Lower lobe of right lung (tissue), 2 donors: ENCODE measurements around the gene FAM107B. TPM values are rescaled to one million over a fixed set of nuclear protein-coding genes. Genes with fewer than 3 reads are reported as not detected.
"Not testable (repeated sequence)": the region's sequence is repeated elsewhere in the genome, so short reads cannot be mapped to it uniquely, and the experiment has no call there.

Experiments used
- ATAC-seq, 2 donors: fragments of 200-7000 bp; cut with Tn5 transposase; one replicate each; pipeline ENCODE4 v1.9.1; 2020 to 2022; ENCODE audit warnings: mild to moderate bottlenecking in 2 of 2, moderate library complexity in 2 of 2
- DNase-seq: peaks from one replicate; pipeline ENCODE4 v3.0.0-alpha.2; 2020
- H3K27ac ChIP-seq: fragments of 200-600 bp; one replicate; pipeline ENCODE4 v1.8.0; 2022
- H3K27me3 ChIP-seq: fragments of 200-600 bp; one replicate; pipeline ENCODE4 v1.8.0; 2022; ENCODE audit warnings: low read depth
- H3K36me3 ChIP-seq: fragments of 200-600 bp; one replicate; pipeline ENCODE4 v1.8.0; 2022; ENCODE audit warnings: mild to moderate bottlenecking
- H3K4me1 ChIP-seq: fragments of 200-600 bp; one replicate; pipeline ENCODE4 v1.8.0; 2022
- H3K4me3 ChIP-seq: fragments of 200-600 bp; one replicate; pipeline ENCODE4 v1.8.0; 2022; ENCODE audit warnings: mild to moderate bottlenecking
- H3K9me3 ChIP-seq: fragments of 200-600 bp; one replicate; pipeline ENCODE4 v1.8.0; 2022
- intact Hi-C: fragments of 100-400 bp; cut with DNase I; formaldehyde crosslinking; loops from one replicate; pipeline ENCODE4 v1.11.0; 2022
- total RNA-seq: library from RNA; stranded (reverse); fragmentation: NEBNext Ultra II Directional; extraction: Animal tissue kit (Norgen Biotek cat#: 25700); gene quantifications from one replicate; pipeline ENCODE4 v1.2.1, GENCODE V29; 2021
- TF ChIP-seq, protein P1 (sequence below): fragments of 200-600 bp; IDR thresholded peaks from one replicate; pipeline ENCODE4 v1.8.0; 2022; ENCODE audit warnings: antibody characterized with exemption, mild to moderate bottlenecking
- donor health status: DM: no; HTN: yes; CAD: no; lungs with severe emphysema.

The FAM107B gene
- total RNA-seq, 1 donor from 2014 or later = 75.4 TPM

DNA sequence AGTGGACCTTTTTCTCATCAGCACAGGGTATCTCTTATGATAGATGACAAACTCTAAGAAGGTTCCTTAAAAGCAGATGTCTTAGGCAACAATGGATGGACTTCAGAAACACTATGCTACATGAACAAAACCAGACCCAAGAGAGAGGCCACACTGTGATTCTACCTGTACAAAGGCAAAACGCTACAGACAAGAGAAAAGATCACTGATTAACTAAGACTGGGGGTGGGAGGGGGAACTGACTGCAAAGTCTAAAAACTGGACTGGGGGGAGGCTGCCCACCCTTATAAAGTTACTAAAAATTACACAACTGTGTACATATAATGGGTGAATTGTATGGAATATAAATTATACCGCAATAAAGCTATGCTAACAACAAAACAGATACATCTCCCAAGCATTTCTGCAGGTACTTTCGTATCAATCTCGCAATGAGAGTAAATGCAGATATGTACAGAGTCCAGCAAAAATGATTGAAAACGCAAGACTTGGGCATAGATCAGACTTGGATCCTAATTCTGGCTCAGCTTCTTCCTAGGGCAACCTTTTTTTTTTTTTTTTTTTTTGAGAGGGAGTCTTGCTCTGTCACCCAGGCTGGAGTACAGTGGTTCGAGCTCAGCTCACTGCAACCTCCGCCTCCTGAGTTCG lies 179.7 kb downstream of the FAM107B start:
- no peak overlapping the region for H3K27ac ChIP-seq
- H3K9me3 ChIP-seq = no peaks in the 10 kb centered on the region
- ATAC-seq (no peak), DNase-seq (no peak)
- H3K27me3 ChIP-seq = no peaks in the 10 kb centered on the region
- intact Hi-C loops = no loop called here
- H3K4me3 ChIP-seq = no peak overlapping the region
- peaks cover 20% of the 10 kb centered on the region for H3K36me3 ChIP-seq
- peaks cover 7% of the 10 kb centered on the region for H3K4me1 ChIP-seq
- TF ChIP-seq, protein P1, sequence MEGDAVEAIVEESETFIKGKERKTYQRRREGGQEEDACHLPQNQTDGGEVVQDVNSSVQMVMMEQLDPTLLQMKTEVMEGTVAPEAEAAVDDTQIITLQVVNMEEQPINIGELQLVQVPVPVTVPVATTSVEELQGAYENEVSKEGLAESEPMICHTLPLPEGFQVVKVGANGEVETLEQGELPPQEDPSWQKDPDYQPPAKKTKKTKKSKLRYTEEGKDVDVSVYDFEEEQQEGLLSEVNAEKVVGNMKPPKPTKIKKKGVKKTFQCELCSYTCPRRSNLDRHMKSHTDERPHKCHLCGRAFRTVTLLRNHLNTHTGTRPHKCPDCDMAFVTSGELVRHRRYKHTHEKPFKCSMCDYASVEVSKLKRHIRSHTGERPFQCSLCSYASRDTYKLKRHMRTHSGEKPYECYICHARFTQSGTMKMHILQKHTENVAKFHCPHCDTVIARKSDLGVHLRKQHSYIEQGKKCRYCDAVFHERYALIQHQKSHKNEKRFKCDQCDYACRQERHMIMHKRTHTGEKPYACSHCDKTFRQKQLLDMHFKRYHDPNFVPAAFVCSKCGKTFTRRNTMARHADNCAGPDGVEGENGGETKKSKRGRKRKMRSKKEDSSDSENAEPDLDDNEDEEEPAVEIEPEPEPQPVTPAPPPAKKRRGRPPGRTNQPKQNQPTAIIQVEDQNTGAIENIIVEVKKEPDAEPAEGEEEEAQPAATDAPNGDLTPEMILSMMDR = no peak

DNA sequence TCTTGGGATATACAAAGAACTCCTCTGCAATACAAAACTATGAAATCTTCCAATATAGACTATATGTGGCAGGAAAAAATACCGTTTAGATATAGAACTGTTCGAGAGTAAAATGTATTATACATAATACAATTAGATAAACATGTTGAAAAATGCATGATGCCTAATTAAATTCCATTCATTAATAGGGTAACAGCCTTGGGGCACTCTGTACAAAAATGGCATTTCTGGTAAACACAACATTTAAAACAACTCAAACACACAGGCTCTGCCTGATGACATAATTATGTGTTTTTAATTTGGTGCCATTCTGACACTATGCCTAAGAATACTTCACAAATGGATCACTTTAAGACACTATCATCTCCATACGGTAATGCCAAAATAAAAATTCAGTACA lies 180.9 kb downstream of the FAM107B start:
- DNase-seq = no peak
- Histone ChIP-seq H3K9me3 (no peaks in the 10 kb centered on the region), H3K4me1 (peaks cover 3% of the 10 kb centered on the region), H3K27ac (no peak overlapping the region), H3K4me3 (no peak overlapping the region), H3K27me3 (no peaks in the 10 kb centered on the region), H3K36me3 (peaks cover 12% of the 10 kb centered on the region)
- TF ChIP-seq, protein P1 = no peak
- intact Hi-C loops = no loop called here
- no peak for ATAC-seq

DNA sequence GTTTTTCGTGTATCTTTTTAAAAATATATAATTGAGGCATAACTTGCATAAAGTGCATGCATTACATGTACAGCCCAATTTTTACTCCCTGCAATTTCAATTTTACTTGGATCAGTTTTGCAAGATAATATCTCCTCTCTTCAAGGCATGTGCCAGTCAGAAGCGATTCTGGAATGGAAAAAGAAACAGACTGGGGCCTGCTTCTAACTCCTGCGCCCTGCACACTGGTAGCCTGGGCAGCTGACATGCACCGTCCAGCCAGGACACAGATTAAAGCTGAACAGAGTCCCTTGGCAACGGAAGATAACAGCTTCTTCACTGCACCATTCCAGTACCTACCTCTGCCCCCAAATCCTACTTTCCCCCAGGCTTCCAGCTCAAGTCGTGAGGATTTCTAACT lies 182.1 kb downstream of the FAM107B start:
- DNase-seq = no peak
- peaks cover 4% of the 10 kb centered on the region for H3K36me3 ChIP-seq
- H3K4me3 ChIP-seq = no peak overlapping the region
- H3K27ac ChIP-seq = no peak overlapping the region
- TF ChIP-seq, protein P1 = no peak
- intact Hi-C loops = no loop called here
- ATAC-seq = no peak
- H3K4me1 ChIP-seq = peaks cover 16% of the 10 kb centered on the region
- H3K9me3 ChIP-seq = no peaks in the 10 kb centered on the region
- no peaks in the 10 kb centered on the region for H3K27me3 ChIP-seq

DNA sequence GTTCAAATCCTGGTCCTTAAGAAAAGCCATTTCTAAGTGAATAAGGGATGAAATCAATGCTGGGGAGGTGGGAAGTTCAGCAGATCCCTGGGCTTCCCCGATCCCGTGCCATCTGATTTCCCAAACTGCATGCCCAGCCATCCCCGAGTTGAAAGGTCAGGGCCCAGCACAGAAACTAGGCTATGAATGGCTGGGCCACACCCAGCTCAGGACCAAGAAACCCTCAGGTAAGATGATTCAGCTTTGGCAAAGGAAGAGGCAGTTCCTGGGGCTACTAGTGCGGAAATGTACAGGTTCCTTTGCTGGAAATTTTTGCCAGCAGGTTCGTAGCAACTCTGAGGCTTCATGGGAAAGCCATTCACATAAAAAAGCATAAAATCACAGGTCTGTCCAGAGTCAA lies 182.7 kb downstream of the FAM107B start:
- Histone ChIP-seq H3K36me3 (peaks cover 4% of the 10 kb centered on the region), H3K4me1 (peaks cover 21% of the 10 kb centered on the region), H3K27ac (no peak overlapping the region), H3K27me3 (no peaks in the 10 kb centered on the region), H3K9me3 (no peaks in the 10 kb centered on the region), H3K4me3 (no peak overlapping the region)
- DNase-seq (no peak), ATAC-seq (no peak)
- TF ChIP-seq, protein P1 = no peak
- intact Hi-C loops = no loop called here

DNA sequence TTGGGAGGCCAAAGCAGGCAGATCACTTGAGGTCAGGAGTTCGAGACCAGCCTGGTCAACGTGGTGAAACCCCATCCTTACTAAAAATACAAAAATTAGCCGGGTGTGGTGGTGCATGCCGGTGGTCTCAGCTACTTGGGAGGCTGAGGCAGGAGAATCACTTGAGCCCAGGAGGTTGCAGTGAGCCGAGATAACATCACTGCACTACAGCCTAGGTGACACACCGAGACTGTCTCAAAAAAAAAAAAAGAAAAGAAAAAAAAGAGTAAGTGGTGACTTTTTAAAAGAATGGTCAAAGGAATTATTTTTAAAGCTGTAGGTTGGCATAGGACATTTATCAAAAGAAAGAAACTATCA lies 185.8 kb downstream of the FAM107B start:
- H3K4me3 ChIP-seq, H3K27me3 ChIP-seq, H3K9me3 ChIP-seq, ATAC-seq, intact Hi-C loops, H3K36me3 ChIP-seq, DNase-seq: not testable (repeated sequence)
- Histone ChIP-seq H3K4me1 (peaks cover 43% of the 10 kb centered on the region), H3K27ac (peak overlapping the region; percentile 56)

DNA sequence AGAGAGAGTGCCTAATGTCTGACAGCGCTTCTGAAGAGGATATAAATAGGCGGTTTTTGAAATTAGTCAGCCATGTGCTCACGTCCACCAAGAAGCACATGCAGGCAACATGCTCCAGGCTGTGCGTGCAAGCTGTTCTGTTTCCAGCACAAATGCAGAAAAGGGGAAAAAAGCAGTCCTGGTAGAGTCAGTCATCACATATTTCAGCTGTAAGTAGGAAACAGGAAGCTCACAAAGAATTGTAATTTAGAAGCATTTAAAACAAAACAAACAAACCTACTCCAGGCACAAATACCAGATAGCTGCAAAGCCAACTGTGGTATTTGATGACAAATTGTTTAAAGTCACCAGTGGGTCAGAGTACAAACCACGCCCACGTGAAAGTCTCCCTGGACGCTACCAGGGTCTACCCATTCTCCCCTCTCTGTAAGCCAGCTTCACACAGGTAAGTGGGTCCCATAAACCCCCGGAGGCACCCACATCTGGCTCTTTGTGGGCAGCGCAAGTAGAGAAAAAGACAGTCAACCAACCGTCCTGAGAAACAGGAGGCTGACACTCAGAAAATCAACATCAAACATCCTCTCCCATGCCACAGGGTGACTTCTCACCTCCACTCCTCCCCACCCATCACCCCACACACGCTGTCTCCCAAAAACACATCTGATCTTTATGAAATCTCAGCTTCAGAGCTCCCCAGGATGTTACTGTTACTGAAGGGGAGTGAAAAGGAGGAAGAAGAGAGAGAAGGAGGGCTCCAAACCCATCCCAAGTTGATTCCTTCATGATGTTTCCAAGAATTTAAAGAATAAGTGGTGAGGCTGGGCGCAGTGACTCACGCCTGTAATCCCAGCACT lies 186.4 kb downstream of the FAM107B start:
- intact Hi-C loops = no loop called here
- Histone ChIP-seq H3K27ac (peak overlapping the region; percentile 56), H3K4me1 (peaks cover 46% of the 10 kb centered on the region), H3K4me3 (no peak overlapping the region), H3K27me3 (no peaks in the 10 kb centered on the region), H3K36me3 (peaks cover 2% of the 10 kb centered on the region), H3K9me3 (no peaks in the 10 kb centered on the region)
- TF ChIP-seq, protein P1 = no peak
- no peak for DNase-seq
- peak; percentile 38 to 61 for ATAC-seq
